HG03135 (cell line): ENCODE data around the gene ZNF544.
A peak's percentile ranks its signal among the peaks of the same experiment; 100 is the strongest.
"Not testable (repeated sequence)": the region's sequence is repeated elsewhere in the genome, so short reads cannot be mapped to it uniquely, and the experiment has no call there.

ENCODE experiments used
- ATAC-seq: cut with Tn5 transposase; IDR thresholded peaks from one replicate; pipeline ENCODE4 v1.9.1; 2021; ENCODE audit warnings: mild to moderate bottlenecking, moderate library complexity; ENCODE audit not compliant: unreplicated experiment

Gene ZNF544

GRCh38 chr19:58252102-58252685 is 23.5 kb downstream of the ZNF544 start:
- no peak for ATAC-seq

DNA sequence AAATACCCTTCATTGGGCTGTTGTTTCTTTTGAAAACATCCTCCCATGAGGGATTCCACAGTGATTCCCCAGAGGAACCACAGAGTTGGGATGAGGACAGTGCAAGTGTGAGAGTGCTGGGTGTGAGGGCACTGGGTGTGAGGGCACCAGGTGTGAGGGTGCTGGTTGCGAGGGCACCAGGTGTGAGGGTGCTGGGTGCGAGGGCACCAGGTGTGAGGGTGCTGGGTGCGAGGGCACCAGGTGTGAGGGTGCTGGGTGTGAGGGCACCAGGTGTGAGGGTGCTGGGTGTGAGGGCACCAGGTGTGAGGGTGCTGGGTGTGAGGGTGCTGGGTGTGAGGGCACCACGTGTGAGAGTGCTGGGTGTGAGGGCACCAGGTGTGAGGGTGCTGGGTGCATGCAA is 29.5 kb downstream of the ZNF544 start:
- not testable (repeated sequence) for ATAC-seq

GRCh38 chr19:58261600-58261967 is 32.9 kb downstream of the ZNF544 start:
- no peak for ATAC-seq

DNA sequence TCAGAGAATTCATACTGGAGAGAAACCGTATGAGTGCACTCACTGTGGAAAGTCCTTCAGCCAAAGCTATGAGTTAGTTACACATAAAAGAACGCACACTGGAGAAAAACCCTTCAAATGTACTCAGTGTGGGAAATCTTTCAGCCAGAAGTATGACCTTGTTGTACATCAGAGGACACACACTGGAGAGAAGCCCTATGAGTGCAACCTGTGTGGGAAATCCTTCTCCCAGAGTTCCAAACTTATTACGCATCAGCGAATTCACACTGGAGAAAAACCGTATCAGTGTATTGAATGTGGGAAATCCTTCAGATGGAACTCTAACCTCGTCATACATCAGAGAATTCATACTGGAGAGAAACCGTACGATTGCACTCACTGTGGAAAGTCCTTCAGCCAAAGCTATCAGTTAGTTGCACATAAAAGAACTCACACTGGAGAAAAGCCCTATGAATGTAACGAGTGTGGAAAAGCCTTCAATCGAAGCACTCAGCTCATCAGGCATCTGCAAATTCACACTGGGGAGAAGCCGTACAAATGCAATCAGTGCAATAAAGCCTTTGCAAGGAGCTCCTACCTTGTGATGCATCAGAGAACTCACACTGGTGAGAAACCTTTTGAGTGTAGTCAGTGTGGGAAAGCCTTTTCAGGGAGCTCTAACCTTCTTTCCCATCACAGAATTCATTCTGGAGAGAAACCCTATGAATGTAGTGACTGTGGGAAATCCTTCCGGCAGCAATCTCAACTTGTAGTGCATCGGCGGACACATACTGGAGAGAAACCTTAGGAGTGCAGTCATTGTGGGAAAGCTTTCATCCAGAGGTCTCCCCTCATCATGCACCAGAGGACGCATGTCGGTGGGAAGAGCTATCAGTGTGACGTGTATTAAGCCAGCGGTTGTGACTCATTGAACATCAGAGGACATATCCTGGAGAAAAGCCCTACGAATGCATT is 33.5 kb downstream of the ZNF544 start:
- no peak for ATAC-seq

DNA sequence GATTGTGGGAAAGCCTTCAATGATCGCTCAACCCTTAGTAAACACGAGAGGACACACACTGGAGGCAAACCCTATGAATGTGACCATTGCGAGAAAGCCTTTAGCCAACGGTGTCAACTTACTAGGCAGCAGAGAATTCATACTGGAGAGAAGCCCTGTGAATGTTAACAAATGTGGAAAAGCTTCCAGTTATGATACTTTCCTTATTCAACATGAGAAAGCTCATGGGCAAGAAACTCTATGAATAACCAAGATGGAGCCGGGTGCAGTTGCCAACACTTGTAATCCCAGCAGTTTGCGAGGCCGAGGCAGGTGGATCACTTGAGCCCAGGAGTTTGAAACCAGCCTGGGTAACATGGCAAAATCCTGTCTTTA is 34.2 kb downstream of the ZNF544 start:
- ATAC-seq, result no peak

GRCh38 chr19:58265100-58265499 is 36.4 kb downstream of the ZNF544 start:
- no peak for ATAC-seq

DNA sequence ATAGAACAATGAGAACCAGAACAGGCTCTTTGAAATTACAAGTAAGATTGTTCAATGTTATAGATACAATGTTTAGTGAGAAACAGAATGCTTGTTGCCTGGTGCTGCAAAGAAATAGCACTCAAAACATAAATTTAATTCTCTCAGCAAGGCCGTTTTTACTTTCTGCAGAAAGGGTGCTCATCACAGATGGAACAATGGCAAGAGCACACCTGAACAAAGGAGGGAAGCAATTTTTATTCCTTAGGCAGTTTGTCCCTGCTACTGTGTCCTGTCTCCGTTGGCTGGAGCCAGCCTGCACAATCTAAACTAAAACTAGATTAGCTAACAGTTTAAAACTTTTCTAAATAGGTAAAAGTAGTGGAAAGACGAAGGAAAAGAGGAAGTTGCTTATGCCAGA is 39.6 kb downstream of the ZNF544 start:
- no peak for ATAC-seq

DNA sequence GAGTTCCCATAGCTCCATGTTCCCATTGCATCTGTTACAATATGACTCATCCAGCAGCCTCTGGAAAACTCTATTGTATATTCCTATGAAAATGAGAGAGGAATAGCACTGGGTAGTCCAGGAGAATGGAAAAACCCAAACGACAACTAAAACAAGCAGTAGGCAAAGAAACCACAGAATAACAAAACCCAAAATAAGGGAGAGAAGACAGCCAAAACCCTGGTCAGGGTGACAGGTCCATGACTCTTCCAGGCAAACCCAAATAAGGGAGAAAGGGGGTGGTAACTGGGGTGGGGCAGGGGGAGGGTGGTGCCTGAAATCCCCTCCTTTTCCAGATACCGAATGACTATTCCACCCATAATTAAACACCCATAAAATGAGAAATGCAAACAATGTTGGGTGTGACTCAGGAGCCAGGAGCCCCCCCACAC is 46.1 kb downstream of the ZNF544 start:
- ATAC-seq, result no peak

DNA sequence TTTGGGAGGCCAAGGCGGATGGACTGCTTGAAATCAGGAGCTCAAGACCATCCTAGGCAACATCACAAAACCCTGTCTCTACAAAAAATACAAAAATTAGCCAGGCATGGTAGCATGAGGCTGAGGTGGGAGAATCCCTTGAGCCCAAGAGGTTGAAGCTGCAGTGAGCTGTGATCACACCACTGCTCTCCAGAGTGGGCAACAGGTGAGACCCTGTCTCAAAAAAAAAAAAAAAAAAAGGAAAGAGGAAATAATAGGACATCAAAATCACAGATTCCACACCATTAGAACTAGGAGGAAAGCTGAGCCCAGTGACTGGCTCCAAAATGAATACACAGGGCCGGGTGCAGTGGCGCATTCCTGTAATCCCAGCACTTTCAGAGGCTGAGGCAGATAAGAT is 46.9 kb downstream of the ZNF544 start:
- ATAC-seq, result no peak

- ATAC-seq, result no peak
Measured at GRCh38 chr19:58277197-58277596, 48.5 kb downstream of the ZNF544 start.

DNA sequence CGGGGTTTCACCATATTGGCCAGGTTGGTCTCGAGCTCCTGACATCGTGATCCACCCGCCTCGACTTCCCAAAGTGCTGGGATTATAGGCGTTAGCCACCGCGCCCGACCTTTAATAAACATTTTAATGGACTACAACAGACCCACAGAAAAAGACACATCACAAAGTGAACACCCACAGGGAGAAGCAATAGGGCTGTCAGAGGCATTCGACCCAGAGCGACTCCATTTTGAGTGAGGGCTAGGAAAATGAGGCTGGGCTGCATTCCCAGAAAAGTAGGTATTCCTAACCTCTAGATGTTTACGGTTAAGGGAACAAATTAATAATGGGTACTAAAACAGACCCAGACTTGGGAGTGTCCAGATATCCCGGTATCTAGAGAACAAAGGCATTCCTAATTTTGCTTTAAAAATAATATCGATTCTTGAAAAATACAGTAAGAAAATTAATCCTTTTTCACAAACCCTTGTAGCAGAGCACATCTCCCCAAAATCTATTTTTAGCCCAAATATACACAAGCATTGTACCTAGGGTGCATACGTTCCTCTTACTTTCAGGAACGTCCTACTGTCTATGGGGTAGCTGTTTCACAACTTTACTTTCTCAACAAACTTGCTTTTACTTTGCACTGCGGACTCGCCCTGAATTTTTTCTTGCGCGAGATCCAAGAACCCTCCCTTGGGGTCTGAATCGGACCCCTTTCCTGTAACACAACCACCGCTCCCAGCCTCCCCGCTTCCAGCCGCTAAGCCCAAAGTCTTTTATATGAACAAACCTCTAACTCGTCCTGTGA is 49.2 kb downstream of the ZNF544 start:
- peak; percentile 14 for ATAC-seq

DNA sequence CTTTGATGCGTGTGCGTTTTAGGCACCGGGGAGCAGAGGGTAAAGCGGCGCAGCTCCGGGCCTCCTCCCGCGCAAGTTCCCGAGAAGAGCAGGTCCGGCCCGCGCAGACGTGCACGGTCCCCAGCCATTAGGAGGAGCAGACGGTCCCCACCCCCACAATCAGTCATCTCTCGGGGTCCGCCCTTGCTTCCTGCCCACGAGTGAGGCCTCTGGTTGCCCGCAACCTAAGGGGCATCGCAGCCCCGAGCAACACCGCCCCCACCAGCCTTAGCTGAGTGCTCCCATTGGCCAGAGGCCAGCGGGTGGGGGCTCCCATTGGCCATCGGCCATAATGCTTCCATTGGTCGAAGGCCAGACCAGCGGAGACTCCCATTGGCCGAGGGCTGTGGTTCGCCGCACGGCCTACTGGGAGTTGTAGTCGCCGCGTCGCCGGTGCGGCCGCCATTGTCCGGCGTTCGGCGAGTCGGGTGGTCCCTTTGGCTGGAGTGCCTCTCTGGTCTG is 49.9 kb downstream of the ZNF544 start, which contains the start of gene ZNF8:
Gene ZNF8 (plus strand): TSS at position 415 of the 501 bp plus-strand sequence. CDS start 127 bp downstream, outside the sequence.
- ATAC-seq, result peak; percentile 92

DNA sequence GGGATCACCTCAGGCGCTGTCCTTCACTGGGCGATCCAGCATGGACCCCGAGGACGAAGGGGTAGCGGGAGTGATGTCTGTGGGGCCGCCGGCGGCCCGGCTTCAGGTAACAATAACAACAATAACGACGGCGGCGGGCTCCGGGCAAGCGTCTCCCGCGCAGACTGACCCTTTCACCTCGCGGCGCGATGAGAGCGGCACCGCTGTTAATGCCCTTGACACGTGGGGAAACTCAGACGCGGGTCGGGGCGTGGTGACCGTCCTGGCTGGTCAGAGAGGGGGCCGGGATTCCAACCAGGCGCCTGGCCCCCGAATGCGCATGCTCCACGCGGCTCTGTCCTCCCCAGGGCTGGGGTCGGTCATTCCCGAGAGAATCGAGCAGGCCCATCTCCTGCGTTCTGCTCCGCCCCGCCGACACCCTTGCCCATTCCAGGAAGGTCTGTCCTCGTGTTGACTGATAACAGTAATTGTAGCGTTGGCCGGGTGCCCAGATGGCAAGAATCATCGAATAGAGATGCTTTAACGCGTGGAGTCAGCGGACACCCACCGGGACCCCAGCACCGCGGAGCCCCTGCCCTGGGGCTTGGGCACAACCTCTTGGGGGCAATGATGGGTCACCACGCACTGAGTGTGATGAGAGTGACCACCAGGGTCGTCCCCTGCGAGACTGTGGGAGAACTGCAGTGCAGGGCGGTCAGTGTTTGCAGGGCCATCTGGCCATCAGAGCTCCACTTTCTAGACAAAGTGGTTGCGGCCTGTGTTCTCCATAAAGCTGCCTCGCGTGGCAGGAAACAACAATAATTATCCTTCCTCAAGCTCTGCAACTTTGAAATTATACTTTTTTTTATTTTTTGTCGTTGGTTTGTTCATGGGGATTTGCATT is 50.6 kb downstream of the ZNF544 start:
- peak; percentile 33 for ATAC-seq

- ATAC-seq, result no peak
Measured at GRCh38 chr19:58279925-58280316, 51.2 kb downstream of the ZNF544 start.

DNA sequence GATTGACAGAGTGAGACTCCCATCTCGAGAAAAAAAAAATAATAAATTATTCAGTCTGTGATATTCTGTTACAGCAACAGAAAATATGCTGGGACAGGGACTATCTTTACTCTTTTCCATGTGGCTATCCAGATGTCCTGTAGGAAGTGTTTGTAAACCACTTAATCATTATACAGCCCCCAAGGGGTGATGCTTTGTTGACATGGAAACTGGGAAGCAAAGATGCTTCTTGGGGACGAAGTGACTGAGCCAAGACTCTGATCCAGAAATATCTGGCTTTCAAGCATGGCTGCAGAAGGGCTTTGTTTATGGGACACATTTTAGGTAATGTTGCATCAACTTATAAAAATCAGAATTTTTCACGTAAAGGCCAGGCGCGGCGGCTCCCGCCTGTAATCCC is 55.5 kb downstream of the ZNF544 start:
- ATAC-seq, result no peak

GRCh38 chr19:58291943-58292342 is 63.2 kb downstream of the ZNF544 start:
- no peak for ATAC-seq

DNA sequence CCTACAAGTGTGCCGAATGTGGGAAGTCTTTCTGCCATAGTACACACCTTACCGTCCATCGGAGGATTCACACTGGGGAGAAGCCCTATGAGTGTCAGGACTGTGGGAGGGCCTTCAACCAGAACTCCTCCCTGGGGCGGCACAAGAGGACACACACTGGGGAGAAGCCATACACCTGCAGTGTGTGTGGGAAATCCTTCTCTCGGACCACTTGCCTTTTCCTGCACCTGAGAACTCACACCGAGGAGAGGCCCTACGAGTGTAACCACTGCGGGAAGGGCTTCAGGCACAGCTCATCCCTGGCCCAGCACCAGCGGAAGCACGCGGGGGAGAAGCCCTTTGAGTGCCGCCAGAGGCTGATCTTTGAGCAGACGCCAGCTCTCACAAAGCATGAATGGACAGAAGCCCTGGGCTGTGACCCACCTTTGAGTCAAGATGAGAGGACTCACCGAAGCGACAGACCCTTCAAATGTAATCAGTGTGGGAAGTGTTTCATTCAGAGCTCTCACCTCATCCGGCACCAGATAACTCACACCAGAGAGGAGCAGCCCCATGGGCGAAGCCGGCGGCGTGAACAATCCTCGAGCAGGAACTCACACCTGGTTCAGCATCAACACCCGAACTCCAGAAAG is 66.1 kb downstream of the ZNF544 start:
- ATAC-seq, result no peak

GRCh38 chr19:58296104-58296503 is 67.4 kb downstream of the ZNF544 start:
- ATAC-seq, result no peak

DNA sequence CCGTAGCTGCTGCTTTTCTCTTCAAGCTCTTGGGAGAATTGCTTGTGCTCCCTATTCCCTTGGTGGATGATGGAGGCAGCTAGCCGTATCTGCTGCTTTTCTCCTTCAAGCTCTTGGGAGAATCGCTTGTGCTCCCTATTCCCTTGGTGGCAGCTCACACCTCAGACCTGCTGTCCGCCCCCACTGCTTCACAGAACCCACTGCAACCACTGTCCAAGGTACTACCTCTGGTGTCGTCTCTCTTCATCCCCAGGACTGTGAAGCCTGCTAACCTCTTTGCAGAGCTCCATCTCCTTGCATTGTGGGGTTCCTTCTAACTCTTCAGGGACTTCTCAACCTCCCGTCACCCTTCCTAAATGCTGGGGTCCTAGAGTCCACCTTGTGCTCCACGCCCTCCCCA is 71.9 kb downstream of the ZNF544 start:
- ATAC-seq, result no peak

- no peak for ATAC-seq
Measured at GRCh38 chr19:58304255-58304654, 75.5 kb downstream of the ZNF544 start.
